IPS-NIHi7 (cell line): Measurements from ENCODE around the gene TMEM80.
A peak's percentile ranks its signal among the peaks of the same experiment; 100 is the strongest.
"Not testable (repeated sequence)": the region's sequence is repeated elsewhere in the genome, so short reads cannot be mapped to it uniquely, and the experiment has no call there.

Experiments used
- DNase-seq: peaks from one replicate; pipeline ENCODE4 v3.0.0; 2012; ENCODE audit warnings: mixed read lengths; ENCODE audit errors: extremely low spot score

The TMEM80 gene

GRCh38 chr11:721247-721740 is 25.7 kb downstream of the TMEM80 start:
- no peak for DNase-seq

GRCh38 chr11:721741-722345 is 26.2 kb downstream of the TMEM80 start:
- DNase-seq: no peak

- no peak for DNase-seq
These were observed 26.8 kb downstream of the TMEM80 start for GRCh38 chr11:722346-722811.

- DNase-seq: peak; percentile 18
These were observed 27.7 kb downstream of the TMEM80 start for GRCh38 chr11:723120-723883.

- peak; percentile 14 for DNase-seq
These were observed 28.6 kb downstream of the TMEM80 start for GRCh38 chr11:724049-724777.

GRCh38 chr11:724778-725386 is 29.3 kb downstream of the TMEM80 start:
- DNase-seq: no peak

- DNase-seq: peak; percentile 45
These were observed 30.1 kb downstream of the TMEM80 start for GRCh38 chr11:725624-726202.

GRCh38 chr11:726278-727220 is 30.9 kb downstream of the TMEM80 start:
- peak; percentile 55 for DNase-seq

GRCh38 chr11:727281-727701 is 31.7 kb downstream of the TMEM80 start:
- no peak for DNase-seq

- DNase-seq: peak; percentile 95
These were observed 32.5 kb downstream of the TMEM80 start for GRCh38 chr11:727859-728748.

GRCh38 chr11:728901-729491 is 33.4 kb downstream of the TMEM80 start:
- DNase-seq: no peak

- no peak for DNase-seq
These were observed 34.0 kb downstream of the TMEM80 start for GRCh38 chr11:729492-730074.

- peak; percentile 6 for DNase-seq
These were observed 37.5 kb downstream of the TMEM80 start for GRCh38 chr11:733072-733471.

GRCh38 chr11:734541-734940 is 38.9 kb downstream of the TMEM80 start:
- DNase-seq: not testable (repeated sequence)

- no peak for DNase-seq
These were observed 41.8 kb downstream of the TMEM80 start for GRCh38 chr11:737366-737765.

GRCh38 chr11:737899-738298 is 42.3 kb downstream of the TMEM80 start:
- DNase-seq: not testable (repeated sequence)

- no peak for DNase-seq
These were observed 46.5 kb downstream of the TMEM80 start for GRCh38 chr11:742156-742546.

GRCh38 chr11:742571-743201 is 47.1 kb downstream of the TMEM80 start:
- no peak for DNase-seq
